HL-60/S4 (cell line): ENCODE data around the gene DVL2.
"Not testable (repeated sequence)": the region's sequence is repeated elsewhere in the genome, so short reads cannot be mapped to it uniquely, and the experiment has no call there.

Experiments
- in situ Hi-C: fragments of 300-500 bp; cut with MboI; formaldehyde crosslinking; loops from 2 replicates; pipeline ENCODE4 v1.14.3; 2022; ENCODE audit warnings: low sequenced_read_pairs

DVL2 gene

DNA sequence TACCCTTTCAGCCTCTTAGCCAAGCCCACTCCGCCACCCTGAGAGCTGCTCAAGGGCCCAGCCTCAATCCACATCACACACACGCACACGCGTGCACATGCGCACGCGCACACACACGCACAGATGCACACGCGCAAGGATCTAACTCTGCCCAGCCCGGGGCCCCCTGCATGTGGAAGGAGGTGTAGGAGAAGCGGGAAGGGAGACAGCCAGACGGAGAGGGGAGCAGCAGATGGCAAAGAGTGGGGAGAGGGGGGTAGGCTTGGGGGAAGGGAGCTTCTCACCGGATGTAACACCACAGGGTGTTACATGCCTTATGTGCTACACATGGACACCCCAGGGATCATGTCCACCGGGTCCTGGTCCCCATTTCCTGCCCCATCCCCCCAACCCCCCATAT lies 30.0 kb downstream of the DVL2 start:
- in situ Hi-C loops, result no loop called here

DNA sequence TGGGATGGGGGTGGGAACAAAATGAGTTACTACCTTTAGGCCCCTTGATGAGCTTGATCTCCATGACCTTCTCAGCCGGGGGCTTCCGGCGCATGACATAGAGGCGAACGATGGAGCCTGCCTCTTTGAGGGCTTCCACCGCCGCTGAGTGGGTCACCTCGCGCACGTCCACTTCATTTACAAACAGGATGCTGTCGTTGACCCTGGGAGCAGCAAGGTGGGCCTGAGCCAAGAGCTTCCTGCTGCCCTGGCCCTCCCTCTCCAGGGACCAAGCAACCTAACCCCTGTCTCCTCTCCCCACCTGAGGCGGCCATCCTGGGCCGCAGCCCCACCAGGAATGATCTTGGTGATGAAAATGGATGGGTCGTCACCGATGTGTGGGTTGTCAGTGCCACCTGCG lies 30.9 kb downstream of the DVL2 start:
- in situ Hi-C loops, result no loop called here

DNA sequence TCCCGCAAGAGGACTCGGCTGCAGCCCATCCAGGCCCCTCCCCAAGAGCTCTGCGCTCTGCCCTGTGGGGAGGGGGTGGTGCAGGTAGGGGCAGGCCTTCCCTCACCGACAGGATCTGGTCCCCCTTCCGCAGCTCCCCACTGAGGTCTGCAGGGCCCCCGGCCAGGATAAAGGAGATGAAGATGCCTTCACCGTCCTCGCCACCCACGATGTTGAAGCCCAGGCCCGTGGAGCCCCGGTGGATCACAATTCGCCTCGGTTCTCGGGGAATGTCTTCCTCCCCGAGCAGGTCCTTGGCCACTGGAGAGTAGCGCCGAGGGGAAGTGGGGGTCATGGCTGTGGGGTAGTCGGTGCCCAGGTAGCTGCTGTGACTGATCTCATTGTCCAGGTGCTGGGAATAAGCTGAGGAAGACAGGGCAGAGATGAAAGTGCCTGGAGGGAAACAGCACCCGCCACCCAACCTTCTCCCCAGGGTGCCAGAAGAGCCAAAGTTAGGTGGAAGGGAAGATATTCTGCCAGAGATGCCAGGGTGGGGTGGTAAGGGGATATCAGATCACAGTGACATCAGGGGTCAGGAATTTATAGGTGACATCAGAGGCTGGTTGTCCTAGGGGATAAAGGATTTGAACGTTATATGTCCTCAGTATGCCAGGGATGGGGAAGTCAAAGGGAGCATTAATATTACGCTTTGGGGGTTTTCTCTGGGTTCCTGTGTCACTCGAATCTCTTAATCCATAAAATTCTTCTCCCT lies 37.5 kb downstream of the DVL2 start:
- in situ Hi-C loops, result no loop called here

DNA sequence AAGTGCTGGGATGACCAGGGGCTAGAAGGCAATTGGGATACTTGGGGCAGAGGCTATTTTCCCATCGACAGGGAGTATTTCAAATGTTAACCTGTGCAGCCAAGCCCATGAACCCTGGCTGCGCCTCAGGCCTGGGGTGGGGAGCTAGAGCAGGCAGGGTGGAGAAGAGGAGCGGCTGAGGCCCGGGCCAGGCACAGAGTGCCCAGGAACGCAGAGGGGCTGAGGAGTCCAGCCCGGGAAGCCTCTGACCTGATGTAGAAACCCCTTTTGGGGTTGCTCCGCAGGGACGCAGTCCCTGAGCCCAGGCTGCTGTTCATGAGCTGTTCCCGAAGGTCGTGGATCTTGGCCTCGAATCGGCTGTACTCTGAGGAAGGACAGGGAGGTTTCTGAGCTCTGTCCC lies 38.3 kb downstream of the DVL2 start:
- in situ Hi-C loops, result no loop called here

DNA sequence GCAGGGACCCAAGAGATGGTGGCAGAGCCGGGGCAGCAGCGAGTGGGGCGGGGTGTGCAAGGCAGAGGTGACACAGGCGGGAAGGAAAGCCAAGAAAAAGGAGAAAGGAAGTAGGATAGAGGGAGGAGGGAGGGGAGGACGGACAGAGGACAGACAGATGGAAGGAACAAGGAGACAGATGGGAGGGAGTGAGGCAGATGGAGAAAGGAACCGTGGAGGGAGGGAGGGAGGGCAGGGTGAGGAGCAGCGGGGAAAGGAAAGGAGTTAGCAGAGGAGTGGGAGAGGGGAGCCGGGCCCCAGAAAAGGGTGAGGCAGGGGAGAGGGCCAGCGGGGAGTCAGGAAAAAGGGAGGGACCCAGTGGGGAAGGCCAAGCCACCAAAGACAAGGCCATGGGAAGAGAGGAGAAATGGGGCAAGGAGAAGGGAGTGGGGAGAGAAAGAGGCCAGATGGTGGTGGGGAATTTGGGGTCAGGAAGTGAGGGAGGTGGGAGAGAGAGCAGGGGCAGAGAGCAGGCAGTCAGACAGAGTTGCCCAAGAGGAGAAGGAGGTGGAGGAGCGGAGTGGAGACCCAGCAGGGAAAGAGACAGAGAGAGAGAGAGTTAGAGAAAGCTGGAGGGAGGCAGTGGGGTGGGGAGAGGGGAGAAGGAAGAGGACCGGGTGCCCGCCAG lies 41.9 kb downstream of the DVL2 start:
- in situ Hi-C loops, result no loop called here

DNA sequence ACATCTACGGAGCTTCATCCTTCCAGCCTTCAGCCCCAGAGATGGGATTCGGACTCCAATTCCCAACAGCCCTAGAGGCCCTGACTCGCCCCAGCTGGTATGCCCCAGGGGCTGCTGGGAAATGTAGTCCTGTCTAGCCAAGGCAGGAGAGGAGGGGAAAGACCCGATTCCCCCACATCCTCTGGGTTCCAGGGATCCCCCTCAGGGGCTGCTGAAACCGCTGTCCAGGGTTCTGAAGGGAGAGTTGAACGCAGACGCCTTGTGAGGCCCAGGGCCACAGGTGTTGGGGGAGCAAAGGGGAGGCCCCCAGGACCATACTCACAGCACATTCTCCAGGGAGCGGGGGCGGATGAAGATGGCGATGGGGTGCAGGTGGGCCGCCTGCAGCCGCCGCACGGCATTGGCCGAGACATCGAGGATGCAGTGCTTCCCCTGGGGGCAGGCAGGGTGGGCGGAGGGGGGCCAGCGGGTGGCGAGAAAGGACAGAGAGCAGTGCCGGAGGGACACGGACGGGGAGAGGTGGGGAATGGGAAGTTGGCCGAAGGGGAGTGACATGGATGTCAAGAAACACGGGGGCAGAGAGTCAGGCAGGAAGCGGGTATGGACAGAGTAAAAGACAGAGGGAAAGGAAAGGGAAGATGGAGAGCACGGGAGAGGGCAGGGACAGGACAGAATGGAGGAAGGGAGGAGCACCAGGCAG lies 42.6 kb downstream of the DVL2 start:
- in situ Hi-C loops, result no loop called here

DNA sequence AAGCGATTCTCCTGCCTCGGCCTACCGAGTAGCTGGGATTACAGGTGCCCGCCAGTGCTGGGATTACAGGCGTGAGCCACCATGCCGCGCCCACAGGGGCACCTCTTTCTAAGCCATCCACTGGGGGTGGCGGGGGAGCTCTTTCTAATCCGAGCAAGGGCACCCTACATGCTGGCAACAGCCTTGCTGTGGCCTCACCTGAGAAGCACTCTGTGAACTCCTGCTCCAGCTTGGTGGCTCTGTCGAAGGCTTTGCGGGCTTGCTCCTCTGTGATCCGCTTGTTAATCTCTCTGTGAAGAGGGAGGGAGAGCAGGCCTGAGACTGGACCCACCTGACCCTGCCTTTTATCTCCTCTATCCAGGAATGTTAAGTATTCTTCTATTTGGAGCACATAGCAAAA lies 43.2 kb downstream of the DVL2 start:
- in situ Hi-C loops, result no loop called here

DNA sequence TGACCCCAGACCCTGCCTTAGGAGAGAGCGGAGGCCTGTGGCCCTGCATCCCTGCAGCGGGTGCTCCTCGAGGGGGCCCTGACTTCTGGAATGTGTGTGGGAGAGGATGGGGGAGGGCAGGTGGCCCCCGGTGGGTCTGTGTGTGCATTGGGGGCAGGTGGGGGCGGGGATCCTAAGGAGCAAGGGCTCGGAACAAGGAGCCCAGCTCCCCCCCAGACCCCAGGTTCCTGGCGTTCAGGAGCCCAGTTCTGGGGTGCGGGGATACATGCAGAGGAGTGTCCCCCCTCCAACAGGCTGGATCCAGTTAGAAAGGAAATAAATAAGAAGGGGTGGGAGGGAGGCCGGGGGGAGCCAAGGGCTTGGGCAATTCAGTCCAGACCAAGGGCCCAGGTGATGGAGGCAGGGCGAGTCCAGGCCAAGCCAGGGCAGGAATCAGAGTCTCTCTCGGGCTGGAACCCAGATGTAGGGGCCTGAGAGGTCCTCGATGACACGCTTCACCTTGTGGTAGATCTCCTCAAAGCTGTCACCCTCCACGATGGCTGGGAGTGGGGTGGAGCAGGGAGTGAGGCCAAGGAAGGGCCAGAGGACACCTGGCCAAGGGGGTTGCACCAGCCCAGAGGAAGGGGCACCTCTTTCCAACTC lies 43.9 kb downstream of the DVL2 start:
- in situ Hi-C loops, result no loop called here

DNA sequence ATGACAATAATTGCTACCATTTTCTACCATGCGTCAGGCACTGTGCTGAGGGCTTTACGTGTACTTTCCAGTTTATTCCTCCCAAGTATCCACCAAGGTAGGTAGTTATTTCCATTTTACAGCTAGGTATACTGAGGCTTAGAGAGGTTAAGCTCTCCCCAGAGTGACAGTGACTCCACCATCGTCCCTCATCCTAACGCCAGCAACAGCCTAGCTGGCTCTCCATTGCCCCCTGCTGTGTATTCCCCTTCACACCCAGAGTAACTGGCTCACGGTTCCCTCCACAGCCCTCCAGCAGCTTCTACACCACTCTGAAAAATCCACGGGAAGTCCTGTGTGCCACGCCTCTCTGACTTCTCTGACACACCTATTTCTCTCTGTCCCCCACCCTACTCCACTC lies 48.1 kb downstream of the DVL2 start:
- in situ Hi-C loops, result no loop called here

DNA sequence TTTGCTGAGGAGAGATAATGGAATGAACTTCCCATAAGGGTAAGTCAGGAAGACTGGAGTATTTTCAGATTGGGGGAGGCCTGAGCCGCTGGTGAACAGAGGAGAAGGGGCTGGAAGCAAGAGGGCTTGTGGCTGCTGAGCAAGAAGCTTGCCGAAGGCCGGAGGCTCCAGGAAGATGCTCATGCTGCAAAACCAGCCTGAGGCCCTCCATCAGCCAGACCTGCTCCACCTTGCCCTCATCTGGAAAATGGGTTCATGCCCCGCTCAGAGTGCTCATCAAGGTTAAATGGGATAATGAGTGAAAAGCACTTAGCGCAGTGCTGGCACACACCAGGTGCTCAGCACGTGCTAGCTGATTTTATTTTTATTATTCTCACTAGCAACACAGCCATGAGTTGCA lies 49.7 kb downstream of the DVL2 start:
- in situ Hi-C loops, result no loop called here

DNA sequence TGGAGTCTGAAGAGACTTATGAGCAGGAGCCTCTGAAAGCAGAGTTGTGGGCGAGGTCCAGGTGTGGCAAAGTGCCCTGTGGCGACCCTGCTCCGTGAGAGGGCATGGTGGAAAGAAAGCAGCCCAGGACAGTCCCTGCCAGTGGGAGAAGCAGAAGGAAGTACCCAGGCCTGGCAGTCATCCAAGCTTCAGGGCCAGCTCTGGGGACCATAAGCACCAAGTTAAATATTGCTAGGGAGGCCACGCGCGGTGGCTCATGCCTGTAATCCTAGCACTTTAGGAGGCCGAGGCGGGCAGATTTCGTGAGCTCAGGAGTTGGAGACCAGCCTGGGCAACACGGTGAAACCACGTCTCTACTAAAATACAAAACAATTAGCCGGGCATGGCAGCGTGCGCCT lies 50.2 kb downstream of the DVL2 start:
- in situ Hi-C loops, result no loop called here

DNA sequence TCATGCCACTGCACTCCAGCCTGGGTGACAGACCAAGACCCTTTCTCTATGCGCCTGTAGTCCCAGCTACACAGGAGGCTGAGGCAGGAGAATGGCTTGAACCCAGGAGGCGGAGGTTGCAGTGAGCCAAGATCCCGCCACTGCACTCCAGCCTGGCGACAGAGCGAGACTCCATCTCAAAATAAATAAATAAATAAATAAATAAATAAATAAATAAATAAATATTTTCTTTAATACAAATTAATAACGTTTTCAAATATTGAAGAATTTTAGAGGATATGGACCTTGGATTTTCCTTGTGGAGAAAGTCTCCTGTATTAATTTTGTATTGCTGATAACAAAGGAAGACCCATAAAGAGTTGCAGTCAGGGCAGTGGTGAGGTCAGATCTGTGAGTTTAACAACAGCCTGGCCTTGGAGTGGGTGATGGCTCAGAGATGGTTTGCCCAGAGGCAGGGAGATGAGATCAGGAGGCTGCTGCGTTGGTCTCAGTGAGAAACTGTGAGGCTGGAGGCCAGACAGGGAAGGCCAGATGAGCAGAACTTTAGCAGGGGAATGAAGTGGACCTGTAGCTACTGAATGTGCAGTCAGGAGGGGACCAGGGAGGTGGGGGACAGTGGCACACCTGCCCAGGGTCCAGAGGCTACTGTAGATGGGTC lies 50.8 kb downstream of the DVL2 start:
- in situ Hi-C loops, result no loop called here

DNA sequence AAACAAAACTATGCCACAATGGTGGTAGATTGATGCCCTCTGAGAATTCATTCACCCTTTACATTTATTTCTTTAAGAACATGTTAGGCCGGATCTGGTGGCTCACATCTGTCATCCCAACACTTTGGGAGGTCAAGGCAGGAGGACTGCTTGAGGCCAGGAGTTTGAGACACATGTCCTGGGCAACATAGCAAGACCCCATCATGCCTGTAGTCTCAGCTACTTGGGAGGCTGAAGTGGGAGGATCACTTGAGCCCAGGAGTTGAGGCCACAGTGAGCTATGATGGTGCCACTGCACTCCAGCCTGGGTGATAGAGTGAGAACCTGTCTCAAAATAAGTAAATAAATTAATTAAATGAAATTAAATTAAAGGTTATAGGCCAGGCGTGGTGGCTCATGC lies 52.2 kb downstream of the DVL2 start:
- in situ Hi-C loops, result not testable (repeated sequence)

DNA sequence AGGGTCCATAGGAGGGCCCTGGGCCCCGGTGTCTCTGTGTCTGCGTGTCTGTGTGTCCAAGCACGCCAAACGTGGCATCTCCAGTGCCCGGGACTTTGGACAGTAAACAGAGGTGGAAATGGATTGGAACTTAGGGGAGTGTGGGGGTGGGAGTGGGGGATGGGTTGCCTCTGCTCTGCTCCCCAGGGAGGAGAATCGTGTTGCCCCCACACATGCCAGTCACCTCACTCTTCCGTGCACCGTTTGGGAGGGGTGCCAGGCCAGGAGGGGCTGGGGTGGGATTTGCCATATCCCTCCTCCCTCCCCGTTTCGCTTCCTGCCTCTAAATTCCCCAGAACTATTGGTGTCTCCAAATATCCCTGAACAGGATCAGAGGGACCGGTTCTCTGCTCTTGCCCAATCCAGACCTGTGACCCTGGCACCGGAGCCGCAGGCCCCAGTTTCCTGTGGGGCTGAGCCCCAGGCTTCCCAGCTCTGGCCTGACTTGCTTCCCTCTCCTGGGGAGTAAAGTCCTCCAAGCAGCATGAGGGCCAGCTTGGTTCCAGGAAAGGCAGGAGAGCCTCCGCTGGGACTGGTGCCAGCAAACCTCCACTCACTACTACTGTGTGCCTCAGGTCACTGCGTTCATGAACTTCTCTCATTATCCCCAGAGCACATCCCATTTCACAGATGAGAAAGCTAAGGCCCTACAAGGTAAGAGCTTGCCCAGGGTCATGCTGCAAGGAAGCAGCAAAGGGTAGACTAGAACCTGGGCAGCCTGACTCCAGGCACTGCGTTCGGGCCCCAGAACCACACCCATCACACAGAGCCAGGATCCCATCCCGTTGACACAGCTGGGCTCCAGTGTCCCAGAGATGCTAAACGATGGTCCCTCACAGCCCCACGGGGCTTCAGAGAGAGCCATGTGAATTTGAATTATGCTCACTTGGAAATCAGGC lies 54.7 kb downstream of the DVL2 start, which contains the start of gene ASGR1:
Gene ASGR1 (minus strand): TSS at position 54 of the 938 bp plus-strand sequence. CDS start 807 bp downstream, outside the sequence.
- in situ Hi-C loops, result no loop called here

DNA sequence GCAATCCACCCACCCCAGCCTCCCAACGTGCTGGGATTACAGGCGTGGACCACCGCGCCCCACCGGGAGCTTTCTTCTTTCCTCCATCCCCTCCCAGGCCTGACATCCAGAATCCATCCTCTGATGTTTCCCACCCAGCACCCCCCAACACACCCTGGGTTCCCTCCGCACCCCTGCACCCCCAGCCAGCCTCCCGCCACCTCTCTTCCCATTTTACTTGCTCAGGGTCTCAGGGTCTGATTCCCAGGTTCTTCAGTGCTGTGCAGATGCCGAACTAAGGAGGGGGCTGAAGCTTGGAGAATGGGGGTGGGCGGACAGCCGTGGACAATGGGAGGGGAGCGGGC lies 55.4 kb downstream of the DVL2 start:
- in situ Hi-C loops, result no loop called here

DNA sequence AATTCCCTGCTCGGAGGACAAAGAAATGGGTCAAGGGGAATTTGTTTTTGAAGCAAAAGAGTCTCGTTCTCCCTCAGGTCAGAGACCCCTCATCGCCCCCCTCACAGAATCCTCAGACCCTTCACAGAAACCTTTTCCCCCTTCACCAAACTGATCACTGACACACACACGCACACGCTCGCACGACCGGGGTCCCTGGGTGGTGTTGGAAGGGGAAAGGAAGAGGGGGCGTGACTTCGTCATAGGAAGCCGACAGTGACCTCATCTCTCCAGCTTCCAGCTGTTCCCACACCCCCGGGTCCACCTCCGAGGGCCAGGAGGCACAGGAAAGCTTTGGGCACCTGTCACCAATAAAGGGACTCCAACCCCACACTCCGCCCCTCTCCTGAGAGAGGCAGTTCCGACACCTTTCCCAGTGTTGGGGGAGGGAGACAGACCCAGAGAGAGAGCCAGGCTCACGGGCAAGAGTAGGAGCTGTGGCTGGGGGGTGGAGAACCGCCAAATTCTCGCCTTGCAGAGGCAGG lies 56.3 kb downstream of the DVL2 start:
- in situ Hi-C loops, result no loop called here

DNA sequence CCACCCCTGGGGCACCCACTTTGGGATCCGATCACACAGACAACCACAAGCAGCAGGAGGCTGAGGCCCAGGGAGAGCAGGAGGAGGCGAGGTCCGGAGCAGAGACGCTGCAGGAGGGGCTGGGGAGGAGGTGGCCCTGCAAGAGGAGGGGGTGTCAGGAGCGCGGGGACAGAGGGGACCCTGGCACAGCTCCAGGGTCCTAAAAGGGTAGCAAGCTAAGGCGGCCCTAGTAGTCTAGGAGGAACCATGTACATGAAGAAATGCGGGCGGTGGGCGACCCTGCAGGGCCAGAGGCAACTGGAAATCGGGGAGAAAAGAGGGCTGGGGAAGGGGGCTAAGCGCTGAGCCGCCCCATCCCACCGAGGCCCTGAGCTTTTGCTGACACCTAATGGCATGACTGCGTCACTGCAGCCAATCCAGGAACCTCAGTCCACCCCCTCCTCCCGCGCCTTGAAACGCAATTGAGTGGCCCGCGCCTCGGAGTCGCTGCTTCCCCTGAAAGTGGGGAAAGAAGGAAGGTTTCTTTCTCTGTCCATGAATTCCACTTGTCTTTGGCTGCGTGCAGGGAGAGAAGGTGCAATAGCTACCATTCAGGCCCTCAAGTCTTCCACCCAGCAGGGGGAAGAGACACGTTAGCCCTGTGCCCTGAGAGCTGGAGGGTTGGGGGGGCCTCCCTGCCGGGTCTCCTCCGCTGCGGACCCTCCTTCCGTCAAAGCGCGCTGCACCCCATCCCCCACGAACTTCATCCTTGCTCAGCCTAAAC lies 56.9 kb downstream of the DVL2 start:
- in situ Hi-C loops, result no loop called here

DNA sequence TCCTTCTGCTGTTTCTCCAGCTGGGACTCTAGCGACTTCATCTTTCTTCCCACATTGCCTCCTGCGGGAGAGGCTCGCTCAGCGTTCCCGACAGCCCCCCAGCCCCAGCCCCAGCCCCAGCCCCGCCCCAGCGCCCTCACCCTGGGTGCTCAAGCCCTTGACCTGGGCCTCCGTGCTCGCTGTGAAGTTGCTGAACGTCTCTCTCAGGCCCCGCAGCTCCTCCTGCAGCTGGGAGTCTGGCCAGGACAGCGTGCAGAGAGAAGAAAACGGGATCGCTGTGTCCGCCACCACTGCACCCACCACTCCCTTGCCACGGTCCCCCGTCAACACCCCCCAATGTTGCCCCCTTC lies 57.5 kb downstream of the DVL2 start:
- in situ Hi-C loops, result no loop called here
